Peyer's patch (tissue), 4 donors: ENCODE results near the gene GRAMD4. TPM values are rescaled to one million over a fixed set of nuclear protein-coding genes. Genes with fewer than 3 reads are reported as not detected.
"Not testable (repeated sequence)": the region's sequence is repeated elsewhere in the genome, so short reads cannot be mapped to it uniquely, and the experiment has no call there.

Experiments
- DNase-seq, 3 donors: peaks; one replicate each; pipeline ENCODE4 v3.0.0-alpha.2; 2017 to 2019
- H3K27ac ChIP-seq, 4 donors: fragments of 200-600 bp; sonication (generic); one replicate each; pipeline ENCODE4 v1.5.1; 2016 to 2019
- H3K27me3 ChIP-seq, 2 donors: fragments of 200-600 bp; sonication (generic); one replicate each; pipeline ENCODE4 v1.5.1; 2019
- H3K36me3 ChIP-seq, 3 donors: fragments of 200-600 bp; sonication (generic); one replicate each; pipeline ENCODE4 v1.5.1; 2016 to 2019
- H3K4me1 ChIP-seq, 4 donors: fragments of 200-600 bp; sonication (generic); one replicate each; pipeline ENCODE4 v1.5.1; 2016 to 2019
- H3K4me3 ChIP-seq, 4 donors: fragments of 200-600 bp; sonication (generic); 1 replicate in 3 of 4; 2 replicates in 1 of 4; pipeline ENCODE4 v1.5.1; 2016 to 2019; ENCODE audit warnings: mild to moderate bottlenecking in 1 of 4
- H3K9me3 ChIP-seq, 4 donors: fragments of 200-600 bp; sonication (generic); one replicate each; pipeline ENCODE4 v1.5.1; 2016 to 2019; ENCODE audit warnings: mild to moderate bottlenecking in 1 of 4
- CTCF ChIP-seq, 6 experiments: fragments of 450-650 bp in 4 of 6; fragments of 200-600 bp in 2 of 6; sonication (generic) in 1 of 6; IDR thresholded peaks; one replicate each; pipeline ENCODE4 v1.5.1; 2017 to 2019; ENCODE audit warnings: antibody characterized with exemption in 6 of 6, mild to moderate bottlenecking in 3 of 6, moderate library complexity in 1 of 6
- POLR2A ChIP-seq, 2 donors: fragments of 450-650 bp; IDR thresholded peaks; one replicate each; pipeline ENCODE4 v1.5.1; 2017; ENCODE audit warnings: antibody characterized with exemption in 2 of 2, mild to moderate bottlenecking in 2 of 2, moderate library complexity in 2 of 2
- total RNA-seq, 4 donors: library from RNA; depleted of rRNA; stranded (reverse); fragments of >200 nt; gene quantifications; one replicate each; pipeline ENCODE4 v1.1.0, GENCODE V29; 2016

Gene GRAMD4
- total RNA-seq, 4 donors from 2014 or later = 98.2 to 428 (median 422) TPM

DNA sequence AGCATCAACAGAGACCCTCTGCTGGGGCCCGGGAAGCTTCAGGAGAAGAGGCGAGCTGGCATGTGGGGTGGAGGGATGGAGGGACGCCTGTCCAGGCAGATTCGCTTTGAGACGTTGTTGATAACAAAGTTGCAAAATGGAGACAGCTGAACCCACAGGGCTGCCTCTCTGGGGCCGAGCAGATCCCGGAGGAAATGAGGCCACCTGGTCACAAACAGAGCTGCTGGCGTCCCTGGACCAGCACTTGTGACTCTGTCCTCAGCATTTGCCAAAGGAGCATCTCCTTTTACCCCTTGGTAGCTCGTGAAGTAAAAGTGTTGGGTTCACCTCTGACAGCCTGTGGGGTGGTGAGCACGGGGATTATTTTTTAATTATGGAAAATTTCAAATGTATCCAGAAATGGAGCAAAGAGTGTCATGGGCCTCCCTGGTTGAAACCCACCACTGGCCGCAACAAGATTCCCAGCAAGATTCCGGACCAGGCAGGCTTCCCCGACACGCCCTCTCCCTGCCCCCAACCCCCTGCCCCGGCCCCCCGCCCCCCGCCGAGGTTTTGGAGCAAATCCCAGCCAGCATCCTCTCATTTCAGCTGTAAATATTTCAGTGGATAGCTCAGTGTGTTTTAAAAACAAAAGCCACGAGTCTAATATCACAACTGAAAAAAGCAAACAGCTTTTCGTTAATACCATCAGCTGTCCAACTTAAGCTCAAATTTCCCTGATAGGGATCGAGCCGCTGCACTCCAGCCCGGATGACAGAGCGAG lies 20.3 kb downstream of the GRAMD4 start:
- no peaks in the 10 kb centered on the region for H3K27me3 ChIP-seq
- H3K4me3 ChIP-seq = no peak overlapping the region
- peaks cover 0 to 31% (median under 1%) of the 10 kb centered on the region in 4 donors for H3K4me1 ChIP-seq
- TF ChIP-seq CTCF (IDR thresholded peaks at IDR 0.05) (no peak), POLR2A (IDR thresholded peaks at IDR 0.05) (no peak)
- DNase-seq = no peak
- no peaks in the 10 kb centered on the region for H3K9me3 ChIP-seq
- peak overlapping the region in 2 of 4 donors; percentile 30 to 59 for H3K27ac ChIP-seq
- peaks cover 0 to 12% (median 0%) of the 10 kb centered on the region in 3 donors for H3K36me3 ChIP-seq

DNA sequence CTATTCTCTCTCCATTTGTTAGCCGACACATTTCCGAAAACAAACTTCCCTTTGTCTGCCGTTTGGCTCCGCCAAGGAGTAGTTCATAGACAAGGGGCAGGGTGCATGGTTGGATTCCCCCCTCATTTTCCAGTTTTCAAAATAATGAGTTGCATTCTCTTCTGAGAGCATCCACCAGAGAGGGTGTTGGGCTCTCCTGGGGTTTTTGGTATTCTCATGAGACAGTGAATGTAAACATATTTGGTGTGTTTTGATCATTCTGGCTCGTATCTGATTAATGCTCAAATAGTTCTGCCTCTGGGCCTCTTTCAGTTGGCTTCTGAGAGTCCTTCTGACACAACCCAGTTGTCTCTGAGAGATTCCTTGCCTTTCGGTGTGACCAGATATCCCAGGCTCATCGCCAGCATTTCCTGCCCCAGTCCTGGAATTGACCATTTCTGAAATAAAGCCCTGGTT lies 21.7 kb downstream of the GRAMD4 start:
- Histone ChIP-seq H3K4me3 (no peak overlapping the region), H3K4me1 (peaks cover 0 to 27% (median 5%) of the 10 kb centered on the region in 4 donors), H3K36me3 (peaks cover 0 to 12% (median 0%) of the 10 kb centered on the region in 3 donors), H3K9me3 (no peaks in the 10 kb centered on the region), H3K27ac (peak overlapping the region in 2 of 4 donors; percentile 49 to 59), H3K27me3 (no peaks in the 10 kb centered on the region)
- TF ChIP-seq CTCF (IDR thresholded peaks at IDR 0.05) = no peak
- TF ChIP-seq POLR2A (IDR thresholded peaks at IDR 0.05) = no peak
- DNase-seq = no peak

GRCh38 chr22:46642840-46643480 lies 22.8 kb downstream of the GRAMD4 start:
- not testable (repeated sequence) for H3K4me3 ChIP-seq, DNase-seq, H3K9me3 ChIP-seq, H3K27me3 ChIP-seq
- Histone ChIP-seq H3K27ac (peak overlapping the region in 1 of 4 donors; percentile 59), H3K36me3 (peaks cover 0 to 12% (median 0%) of the 10 kb centered on the region in 3 donors), H3K4me1 (peaks cover 0 to 36% (median 8%) of the 10 kb centered on the region in 4 donors)

- peak overlapping the region in 3 of 4 donors; percentile 20 to 94 (median 77) for H3K27ac ChIP-seq
- peak in 2 of 6 experiments; percentile 18 to 34 for TF ChIP-seq CTCF (IDR thresholded peaks at IDR 0.05)
- peak in 1 of 2 donors; percentile 70 for TF ChIP-seq POLR2A (IDR thresholded peaks at IDR 0.05)
- H3K4me3 ChIP-seq = no peak overlapping the region
- no peaks in the 10 kb centered on the region for H3K36me3 ChIP-seq
- peak in 2 of 3 donors; percentile 89 to 90 for DNase-seq
- no peaks in the 10 kb centered on the region for H3K9me3 ChIP-seq
- H3K27me3 ChIP-seq = no peaks in the 10 kb centered on the region
- H3K4me1 ChIP-seq = peaks cover 0 to 46% (median 10%) of the 10 kb centered on the region in 4 donors
These were observed 26.5 kb downstream of the GRAMD4 start for GRCh38 chr22:46646531-46647215.

GRCh38 chr22:46648225-46648820 lies 28.1 kb downstream of the GRAMD4 start:
- not testable (repeated sequence) for H3K9me3 ChIP-seq, H3K4me3 ChIP-seq, DNase-seq, H3K27me3 ChIP-seq, H3K36me3 ChIP-seq
- peaks cover 3 to 63% (median 18%) of the 10 kb centered on the region in 4 donors for H3K4me1 ChIP-seq
- H3K27ac ChIP-seq = peak overlapping the region in 1 of 4 donors; percentile 94
